NCI-H187 (cell line): ENCODE results near the gene TGFA.

Experiments used
- DNase-seq, 2 experiments: peaks; one replicate each; lab custom pipeline; 2025; lab: John Stamatoyannopoulos, UW

TGFA gene

DNA sequence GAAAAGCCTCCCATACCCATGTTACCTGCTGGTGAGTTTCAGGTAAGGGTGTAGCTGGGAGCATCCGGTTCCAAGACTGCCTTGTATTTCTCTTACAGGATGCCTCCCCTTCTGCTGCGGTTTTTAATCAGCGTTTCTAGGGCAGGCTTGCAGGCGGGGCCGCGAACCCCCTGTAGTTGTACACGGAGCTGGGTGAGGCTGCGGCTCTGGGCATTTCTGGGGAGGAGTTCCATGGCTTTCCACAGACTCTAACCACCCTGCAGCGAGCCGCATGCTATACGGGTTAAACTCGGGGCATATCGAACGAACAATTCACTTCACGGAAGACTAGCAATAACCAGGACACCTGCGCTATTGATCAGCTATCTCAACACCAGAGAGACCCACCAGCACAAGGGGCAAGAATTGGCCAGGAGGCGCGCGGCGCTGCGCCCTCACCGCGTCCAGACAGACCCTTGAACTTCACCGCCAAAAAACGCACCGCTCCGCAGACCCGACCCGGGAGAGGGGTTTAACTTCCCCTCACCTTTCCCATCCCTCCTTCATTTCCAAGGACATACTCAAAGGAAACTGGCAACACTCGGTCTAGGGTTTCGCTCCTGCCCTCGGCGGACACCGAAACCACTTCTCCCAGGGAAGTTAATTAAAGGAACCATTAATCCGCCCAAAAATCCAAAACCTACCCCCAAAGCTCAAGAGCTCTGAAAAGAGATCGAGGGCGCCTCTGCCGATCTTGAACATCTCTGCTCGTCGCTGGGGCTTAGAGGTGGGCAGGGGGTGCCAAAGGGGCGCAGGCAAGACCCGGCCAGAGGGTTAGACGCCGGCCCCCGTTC, 909 bp downstream of the TGFA start:
- DNase-seq = no peak

- DNase-seq = no peak
These were observed 2.5 kb downstream of the TGFA start for GRCh38 chr2:70551167-70551566.

DNA sequence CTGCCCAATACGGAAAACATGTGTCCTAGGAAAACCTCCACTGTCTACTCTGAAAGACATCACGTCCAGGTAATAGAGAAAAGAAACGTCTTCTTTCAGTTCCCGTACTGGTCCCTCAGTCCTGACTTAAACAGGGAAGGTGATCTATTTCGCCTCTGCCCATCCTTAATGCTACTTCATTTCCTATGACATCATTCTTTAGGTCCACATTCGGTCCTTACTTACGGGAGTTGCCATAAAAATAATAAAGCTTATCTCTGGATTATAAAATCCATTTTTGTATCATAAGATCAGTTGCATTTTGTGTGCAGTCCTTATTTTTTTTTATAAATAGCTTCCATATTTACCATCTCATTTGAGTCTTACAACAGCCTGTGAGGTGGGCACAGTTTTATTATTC, 3.7 kb downstream of the TGFA start:
- no peak for DNase-seq

DNA sequence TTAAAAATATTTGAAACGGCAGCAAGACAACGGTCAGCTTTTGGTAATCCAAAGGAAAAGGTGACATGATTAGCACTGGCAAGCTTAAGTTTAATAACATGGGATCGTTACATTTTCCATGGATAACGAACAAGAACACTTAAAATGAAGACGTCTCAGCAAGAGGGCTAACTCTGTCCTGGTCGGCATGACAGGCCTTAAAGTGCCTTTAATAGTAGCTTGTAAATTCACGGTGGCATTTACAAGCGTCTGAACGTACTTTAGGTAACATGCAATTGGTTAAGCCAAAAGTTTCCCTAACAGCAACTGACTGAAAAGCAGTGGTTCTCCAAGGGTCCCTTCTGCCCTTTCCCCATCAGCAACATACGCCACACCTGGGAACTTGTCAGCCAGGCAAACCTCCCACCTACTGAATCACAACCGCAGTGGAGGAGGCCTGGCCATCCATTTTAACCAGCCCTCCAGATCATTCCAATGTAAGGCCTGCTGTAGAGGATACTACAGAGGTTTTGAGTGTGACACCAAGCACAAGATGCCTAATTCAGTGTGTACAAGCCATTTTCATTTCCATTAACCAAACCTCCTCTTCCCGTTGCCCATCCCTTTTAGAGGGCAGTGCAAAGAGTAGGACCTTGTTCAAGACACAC, 4.4 kb downstream of the TGFA start:
- no peak for DNase-seq

GRCh38 chr2:70548233-70548632, 5.4 kb downstream of the TGFA start:
- no peak for DNase-seq

DNA sequence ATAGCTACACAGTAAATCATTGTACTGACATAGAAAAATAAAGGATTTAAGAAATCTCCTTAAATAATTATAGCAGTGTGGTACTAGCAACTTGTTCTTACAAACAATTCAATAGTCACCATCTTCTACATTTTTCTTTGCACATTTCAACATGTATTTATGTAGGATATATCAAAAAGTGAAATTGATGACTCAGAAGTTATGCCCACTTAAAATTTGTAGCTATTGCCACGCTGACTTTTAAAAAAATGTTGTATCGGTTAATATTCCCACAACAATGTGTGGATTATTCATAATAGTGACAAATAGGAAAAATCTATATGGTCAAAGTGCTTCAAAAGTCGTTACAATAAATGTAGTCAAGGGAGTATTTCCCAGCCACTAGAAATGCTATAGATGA, 6.7 kb downstream of the TGFA start:
- no peak for DNase-seq

DNA sequence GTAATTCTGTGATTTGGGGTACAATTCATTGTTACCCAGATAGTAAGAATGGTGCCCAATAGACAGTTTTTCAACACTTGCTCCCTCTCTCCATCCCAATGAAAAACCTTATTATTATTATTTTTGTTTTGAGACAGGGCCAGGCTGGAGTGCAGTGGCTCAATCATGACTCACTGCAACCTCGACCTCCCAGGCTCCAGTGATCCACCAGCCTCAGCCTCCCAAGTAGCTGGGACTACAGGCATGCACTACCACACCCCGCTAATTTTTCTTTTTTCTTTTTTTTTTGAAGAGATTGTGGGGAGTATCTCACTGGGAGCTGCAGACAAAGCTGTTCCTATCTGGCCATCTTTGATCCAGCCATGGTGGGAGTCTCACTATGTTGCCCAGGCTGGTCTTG, 7.2 kb downstream of the TGFA start:
- DNase-seq = no peak

DNA sequence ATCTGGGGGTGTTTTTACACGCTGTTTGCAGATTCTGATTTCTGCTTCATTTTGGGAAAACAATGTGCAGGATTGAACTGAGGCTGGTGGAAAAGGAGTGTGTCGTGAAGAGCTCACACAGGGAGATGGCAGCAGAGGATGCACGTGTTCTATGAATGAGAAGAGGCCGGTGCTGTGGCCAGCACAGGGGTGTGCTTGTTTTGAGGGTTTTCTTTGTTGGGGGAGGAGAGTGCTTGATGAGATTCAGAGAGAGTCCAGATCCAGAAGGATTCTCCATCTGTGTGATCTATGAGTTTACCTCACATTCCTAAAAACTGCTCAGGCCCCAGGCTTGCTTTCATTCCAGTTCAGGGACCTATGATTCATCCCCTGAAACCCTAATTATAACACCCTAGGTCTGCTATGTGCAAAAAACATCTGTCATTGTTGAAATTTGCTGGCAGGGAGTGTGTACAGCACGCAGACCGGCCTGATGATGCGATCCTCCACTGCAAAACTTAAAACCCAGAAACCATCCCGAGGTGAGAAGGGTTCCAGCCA, 12.1 kb downstream of the TGFA start:
- no peak for DNase-seq

GRCh38 chr2:70537840-70538239, 15.8 kb downstream of the TGFA start:
- DNase-seq = no peak

- no peak for DNase-seq
These were observed 17.0 kb downstream of the TGFA start for GRCh38 chr2:70536517-70537055.

GRCh38 chr2:70535573-70535972, 18.1 kb downstream of the TGFA start:
- DNase-seq = no peak

- DNase-seq = no peak
These were observed 19.3 kb downstream of the TGFA start for GRCh38 chr2:70534183-70534836.

GRCh38 chr2:70532244-70532935, 21.2 kb downstream of the TGFA start:
- no peak for DNase-seq

DNA sequence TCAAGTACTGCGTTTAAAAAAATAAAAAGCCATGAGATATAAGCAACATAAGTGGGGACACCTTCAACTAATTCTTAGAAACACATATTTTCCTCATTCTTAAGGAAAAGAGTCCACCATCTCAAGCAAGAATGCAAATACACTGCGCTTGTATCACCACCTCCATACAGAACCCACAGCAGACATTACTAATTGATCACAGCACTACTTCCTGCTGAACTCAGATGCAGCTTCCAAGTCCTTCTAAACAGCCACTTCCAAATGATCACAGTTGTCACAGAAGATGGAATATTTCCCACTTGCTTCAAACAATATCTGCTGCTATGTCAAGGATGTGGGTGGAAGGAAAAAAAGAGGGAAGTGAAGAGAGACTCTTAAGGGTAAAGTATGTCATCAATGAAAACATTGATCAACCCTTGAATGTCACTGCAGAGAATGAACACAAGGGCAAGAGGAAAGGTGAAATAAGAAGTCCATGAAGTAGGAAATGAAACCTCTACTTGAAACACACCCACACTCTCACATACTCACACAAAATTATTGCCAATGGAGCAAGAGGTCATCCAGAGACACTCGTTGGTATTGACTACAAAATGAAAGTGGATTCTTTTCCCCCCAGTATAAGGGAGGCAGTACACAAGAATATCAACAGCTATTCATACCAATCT, 22.1 kb downstream of the TGFA start:
- DNase-seq = no peak

DNA sequence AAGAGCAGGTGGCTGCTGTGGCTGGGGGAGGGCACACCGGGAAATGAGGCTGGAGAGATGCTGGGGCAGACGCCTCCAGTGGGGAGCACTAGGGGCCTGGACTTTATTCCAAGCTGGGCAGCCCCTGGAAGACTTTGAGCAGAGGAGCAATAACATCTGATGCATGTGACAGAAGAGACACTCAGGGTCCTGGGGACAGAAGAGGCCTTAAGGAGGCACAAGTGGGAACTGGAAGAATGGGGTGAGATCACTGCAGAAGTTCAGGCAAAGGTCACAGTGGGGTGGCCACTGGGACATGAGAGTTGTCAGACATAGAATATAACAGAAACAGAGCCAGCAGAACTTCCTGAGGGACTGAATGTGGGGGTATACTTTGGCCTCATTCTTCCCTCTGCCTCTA, 24.0 kb downstream of the TGFA start:
- DNase-seq = no peak

DNA sequence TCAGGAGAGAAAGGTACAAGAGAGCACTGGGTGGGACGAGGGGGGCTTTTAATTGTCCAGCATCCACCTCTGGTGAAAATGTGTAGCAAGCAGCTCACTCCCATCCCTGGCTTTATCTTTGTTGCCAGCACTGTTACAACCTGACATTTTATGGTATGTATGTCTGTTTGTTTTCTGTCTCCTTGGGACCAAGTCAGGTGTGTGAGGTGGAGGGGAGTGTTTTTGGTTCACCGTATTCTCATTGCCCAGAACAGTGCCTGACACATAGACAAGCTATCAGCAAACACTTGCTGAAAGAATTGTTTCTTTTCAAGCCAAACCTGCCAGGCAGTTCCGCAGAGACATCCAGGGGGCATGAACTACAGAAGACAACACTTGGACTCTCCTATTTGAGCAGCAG, 24.7 kb downstream of the TGFA start:
- DNase-seq = no peak

DNA sequence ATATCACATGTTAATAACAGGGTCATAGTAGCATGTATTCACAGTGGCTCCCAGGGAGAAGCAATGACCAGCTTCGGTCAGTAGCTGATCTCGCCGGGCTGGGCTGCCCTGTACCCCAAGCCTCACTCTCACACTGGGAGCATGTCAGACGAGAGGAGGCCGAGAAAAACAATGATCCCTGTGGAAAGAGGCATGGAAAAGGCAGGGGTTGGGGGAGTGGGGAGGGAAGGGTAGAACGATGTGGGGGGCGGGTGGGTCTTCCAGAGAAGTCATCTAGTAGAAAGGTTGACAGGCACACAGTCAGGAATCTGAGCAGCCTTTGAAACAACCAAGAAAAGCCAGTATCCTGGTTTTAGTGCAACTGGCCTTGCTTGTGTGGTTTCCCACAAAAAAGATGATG, 25.4 kb downstream of the TGFA start:
- no peak for DNase-seq

DNA sequence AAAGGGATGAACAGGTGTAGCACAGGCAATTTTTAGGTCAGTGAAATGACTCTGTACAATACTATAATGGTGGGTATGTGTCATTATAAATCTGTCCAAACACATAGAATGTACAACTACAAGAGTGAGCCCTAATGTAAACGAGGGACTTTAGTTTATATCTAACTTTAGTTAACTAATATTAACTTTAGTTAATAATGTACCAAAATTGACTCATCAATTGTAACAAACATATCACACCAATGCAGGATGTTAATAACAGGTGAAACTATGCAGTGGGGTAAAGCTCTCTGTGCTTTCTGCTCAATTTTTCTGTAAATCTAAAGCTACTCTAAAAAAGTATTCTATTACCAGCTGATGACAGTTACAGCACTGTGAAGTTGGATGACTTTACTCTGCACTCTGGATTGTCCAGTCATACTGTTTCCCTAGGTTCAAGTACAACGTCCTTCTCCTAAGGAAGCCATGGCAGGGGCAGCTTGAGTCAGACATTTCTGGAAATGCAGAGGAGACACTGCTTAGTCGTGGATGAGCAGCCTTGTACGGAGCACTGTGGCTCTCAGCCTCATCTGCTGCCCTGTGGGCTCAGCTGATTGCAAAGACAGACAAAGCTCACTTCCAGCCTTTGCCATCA, 26.1 kb downstream of the TGFA start:
- DNase-seq = no peak

- DNase-seq = no peak
These were observed 27.5 kb downstream of the TGFA start for GRCh38 chr2:70526126-70526525.

- no peak for DNase-seq
These were observed 28.6 kb downstream of the TGFA start for GRCh38 chr2:70525032-70525431.
